ENCODE results near the gene FAM13A.
"Not testable (repeated sequence)": the region's sequence is repeated elsewhere in the genome, so short reads cannot be mapped to it uniquely, and the experiment has no call there.

GRCh38 chr4:88995257-88995656 lies 61.7 kb downstream of the FAM13A start:
- not testable (repeated sequence) for TF ChIP-seq CTCF, POLR2A (IDR thresholded peaks at IDR 0.05)
